SK-N-SH (cell line): ENCODE data around the gene UCN.

Experiments used
- CTCF ChIP-seq: fragments of 200-600 bp; sonication (generic); IDR thresholded peaks from 2 replicates; pipeline ENCODE4 v1.6.1; 2017; ENCODE audit warnings: antibody characterized with exemption, mild to moderate bottlenecking, moderate library complexity
- EP300 ChIP-seq, 2 experiments: IDR thresholded peaks; 2 replicates each; pipeline versions ENCODE4 v1.4.0 to v1.6.1; 2012; ENCODE audit warnings: borderline replicate concordance in 1 of 2, low read depth in 1 of 2, low read length in 1 of 2
- EZH2phosphoT487 ChIP-seq: fragments of 200-600 bp; sonication (generic); IDR thresholded peaks from 2 replicates; pipeline ENCODE4 v1.6.1; 2017; ENCODE audit warnings: low read depth, mixed run types, mild to moderate bottlenecking, antibody characterized with exemption, moderate library complexity, borderline replicate concordance
- FOXM1 ChIP-seq: IDR thresholded peaks from 2 replicates; pipeline ENCODE4 v1.4.0; 2012; ENCODE audit warnings: low read depth, mild to moderate bottlenecking
- MAX ChIP-seq: IDR thresholded peaks from 2 replicates; pipeline ENCODE4 v1.4.0; 2012; ENCODE audit warnings: low read depth
- MXI1 ChIP-seq: IDR thresholded peaks from 2 replicates; pipeline ENCODE4 v1.6.1; 2012; ENCODE audit warnings: mild to moderate bottlenecking, low read depth, low read length, improper control_type of control experiment
- POLR2AphosphoS5 ChIP-seq: IDR thresholded peaks from 2 replicates; pipeline ENCODE4 v1.6.1; 2012; ENCODE audit warnings: low read depth, low read length
- RAD21 ChIP-seq: IDR thresholded peaks from 2 replicates; pipeline ENCODE4 v1.6.1; 2012; ENCODE audit warnings: mild to moderate bottlenecking, low read length
- RFX5 ChIP-seq: IDR thresholded peaks from 2 replicates; pipeline ENCODE4 v1.6.1; 2012; ENCODE audit warnings: mild to moderate bottlenecking, improper control_type of control experiment, low read length
- SMC3 ChIP-seq: IDR thresholded peaks from 2 replicates; pipeline ENCODE4 v1.6.1; 2012; ENCODE audit warnings: low read depth, low read length, improper control_type of control experiment
- USF2 ChIP-seq: fragments of 150-350 bp; IDR thresholded peaks from 2 replicates; pipeline ENCODE4 v1.6.1; 2017; ENCODE audit warnings: antibody characterized with exemption, low read length, low read depth, borderline replicate concordance

GRCh38 chr2:27265536-27265870 is 42.7 kb downstream of the UCN start:
- TF ChIP-seq CTCF = no peak
- TF ChIP-seq MAX = no peak
- no peak for TF ChIP-seq SMC3
- TF ChIP-seq EZH2phosphoT487 = no peak
- no peak for TF ChIP-seq POLR2AphosphoS5
- TF ChIP-seq MXI1 = no peak
- TF ChIP-seq USF2 = no peak
- TF ChIP-seq RAD21 = no peak
- TF ChIP-seq EP300 (IDR thresholded peaks at IDR 0.05; ENCODE audit: borderline replicate concordance in 1 of 2, low read depth in 1 of 2, low read length in 1 of 2) = no peak
- TF ChIP-seq RFX5 = no peak
- TF ChIP-seq FOXM1 = no peak
